Measurements from ENCODE around the gene KCNRG. TPM values are rescaled to one million over a fixed set of nuclear protein-coding genes. Genes with fewer than 3 reads are reported as not detected.

Gene KCNRG
- total RNA-seq, 4 donors from 2014 or later, result 0.78 to 5.1 TPM; not detected in 2

DNA sequence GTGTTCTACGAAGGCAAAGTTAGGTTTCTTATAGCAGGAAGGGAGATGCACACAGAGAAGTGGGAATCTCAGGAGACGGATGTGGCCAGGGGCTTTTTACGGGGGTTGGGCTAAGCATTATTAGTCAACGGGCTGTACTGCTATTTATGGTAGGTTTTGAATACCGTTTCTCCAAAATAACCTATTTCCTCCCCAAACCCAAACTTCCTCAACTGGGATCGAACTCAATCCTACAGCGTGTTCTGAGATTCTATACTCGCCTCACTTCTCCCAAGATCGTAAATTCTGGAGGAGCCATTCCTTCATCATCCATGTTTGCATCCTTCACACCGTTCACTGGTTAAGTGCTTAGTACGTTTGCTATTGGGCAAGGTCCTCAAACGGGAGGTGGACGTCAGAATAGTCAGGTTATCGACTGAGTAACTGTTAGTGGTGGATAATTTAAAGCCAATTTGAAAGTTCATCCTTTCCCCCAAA lies 19.6 kb upstream of the KCNRG start:
- 37 to 42% methylated on average over 14 of the region's 14 CpGs for WGBS, 2 donors
- intact Hi-C loops (cut with DNase I; ENCODE audit: low total_unique reads), result loop anchor here (10.0 kb wide), 1 partner anchor 129 kb away; no protein-coding TSS in a partner anchor
- H3K4me3 ChIP-seq (ENCODE audit: low read depth, poor library complexity, severe bottlenecking), result no peak overlapping the region
- no peak for DNase-seq (ENCODE audit: low spot score in 2 of 2)
- no peak for TF ChIP-seq POLR2A (IDR thresholded peaks at IDR 0.05)

DNA sequence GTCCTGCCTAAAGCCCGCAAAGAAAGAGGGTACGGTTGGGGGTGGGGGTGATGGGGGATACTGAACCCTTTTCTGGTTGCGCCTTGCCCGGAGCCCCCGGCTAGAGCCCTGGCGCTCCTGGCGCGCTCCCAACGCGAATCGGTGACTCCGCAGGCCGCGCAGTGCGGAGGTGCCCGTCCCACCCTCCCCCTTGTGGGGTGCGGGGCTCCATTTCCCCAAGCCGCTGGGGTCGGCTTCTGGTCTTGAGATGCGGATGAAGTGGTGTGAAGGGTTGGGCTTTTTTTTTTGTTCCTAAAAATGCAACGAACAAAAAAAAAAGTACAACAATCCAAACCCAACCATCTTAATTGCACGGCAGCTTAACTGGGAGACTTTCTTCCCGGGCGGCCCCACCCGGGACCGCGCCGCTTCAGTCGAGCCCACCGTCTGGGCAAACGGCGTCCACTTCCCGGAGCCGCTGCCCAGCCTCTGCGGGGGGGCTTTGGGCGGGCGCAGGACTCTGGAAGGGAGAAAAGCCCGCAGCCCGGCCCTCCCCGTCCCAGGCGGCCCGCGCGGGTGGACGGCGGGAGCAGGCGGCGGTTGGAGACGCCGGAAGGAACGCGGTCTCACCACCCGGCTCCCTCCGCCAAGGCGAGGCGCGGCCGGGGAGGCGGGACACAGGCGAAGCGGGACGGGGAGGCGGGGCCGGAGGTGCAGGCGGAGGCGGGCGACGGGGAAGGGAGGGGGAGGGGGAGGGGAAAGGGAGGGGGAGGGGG lies 18.9 kb upstream of the KCNRG start:
- peak; percentile 89 to 98 for DNase-seq (ENCODE audit: low spot score in 2 of 2)
- H3K4me3 ChIP-seq (ENCODE audit: low read depth, poor library complexity, severe bottlenecking), result peak overlapping the region; percentile 65
- 1 to 2% methylated on average over 37 to 53 of the region's 68 CpGs for WGBS, 2 donors
- intact Hi-C loops (cut with DNase I; ENCODE audit: low total_unique reads), result loop anchor here (10.0 kb wide), 1 partner anchor 128 kb away; no protein-coding TSS in a partner anchor
- TF ChIP-seq, protein P1, sequence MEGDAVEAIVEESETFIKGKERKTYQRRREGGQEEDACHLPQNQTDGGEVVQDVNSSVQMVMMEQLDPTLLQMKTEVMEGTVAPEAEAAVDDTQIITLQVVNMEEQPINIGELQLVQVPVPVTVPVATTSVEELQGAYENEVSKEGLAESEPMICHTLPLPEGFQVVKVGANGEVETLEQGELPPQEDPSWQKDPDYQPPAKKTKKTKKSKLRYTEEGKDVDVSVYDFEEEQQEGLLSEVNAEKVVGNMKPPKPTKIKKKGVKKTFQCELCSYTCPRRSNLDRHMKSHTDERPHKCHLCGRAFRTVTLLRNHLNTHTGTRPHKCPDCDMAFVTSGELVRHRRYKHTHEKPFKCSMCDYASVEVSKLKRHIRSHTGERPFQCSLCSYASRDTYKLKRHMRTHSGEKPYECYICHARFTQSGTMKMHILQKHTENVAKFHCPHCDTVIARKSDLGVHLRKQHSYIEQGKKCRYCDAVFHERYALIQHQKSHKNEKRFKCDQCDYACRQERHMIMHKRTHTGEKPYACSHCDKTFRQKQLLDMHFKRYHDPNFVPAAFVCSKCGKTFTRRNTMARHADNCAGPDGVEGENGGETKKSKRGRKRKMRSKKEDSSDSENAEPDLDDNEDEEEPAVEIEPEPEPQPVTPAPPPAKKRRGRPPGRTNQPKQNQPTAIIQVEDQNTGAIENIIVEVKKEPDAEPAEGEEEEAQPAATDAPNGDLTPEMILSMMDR (IDR thresholded peaks at IDR 0.05), result no peak
- TF ChIP-seq POLR2A (IDR thresholded peaks at IDR 0.05), result no peak

DNA sequence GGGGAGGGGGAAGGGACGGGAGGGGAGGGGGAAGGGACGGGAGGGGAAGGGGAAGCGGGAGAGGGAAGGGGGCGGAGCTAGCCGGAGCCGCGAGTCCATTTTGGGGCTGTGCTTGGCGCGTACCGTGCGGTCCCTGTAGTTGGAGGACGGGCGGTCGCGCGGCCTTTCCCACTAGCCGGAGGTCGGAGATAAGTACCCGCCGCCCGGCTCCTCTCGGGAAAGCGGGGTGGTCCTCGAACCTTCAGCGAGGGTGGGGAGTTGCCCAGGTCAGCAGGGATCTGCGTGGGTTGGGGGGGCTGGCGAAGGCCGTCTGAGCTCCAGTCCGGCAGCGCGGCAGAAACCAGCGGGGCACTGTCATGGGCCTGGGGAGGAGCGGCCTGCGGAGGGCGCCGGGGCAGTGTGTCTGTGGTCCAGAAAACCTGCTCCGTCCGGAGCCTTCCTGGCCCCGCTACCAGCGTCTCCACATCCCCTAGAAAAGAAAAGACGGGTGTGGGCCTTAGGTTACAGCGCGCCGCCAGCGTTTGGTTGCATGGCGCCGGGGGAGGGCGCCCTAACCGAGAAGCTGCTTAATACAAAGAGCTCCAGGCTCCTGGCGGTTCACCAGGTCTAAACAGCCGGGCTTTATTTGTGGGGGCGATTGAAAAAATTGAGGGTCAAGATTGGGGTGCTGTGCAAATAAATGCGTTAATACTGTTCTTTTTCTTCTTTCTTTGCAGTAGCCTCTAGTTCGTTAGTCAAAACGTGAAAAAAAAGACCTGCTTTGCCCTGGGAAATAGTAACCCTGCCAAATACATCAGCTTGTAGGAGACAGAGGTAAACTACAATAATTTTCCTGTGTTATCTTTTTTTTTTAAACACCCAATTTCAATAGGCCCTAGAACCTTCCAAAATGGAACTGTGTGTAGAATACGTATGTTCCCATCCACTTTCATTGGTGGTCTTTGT lies 18.0 kb upstream of the KCNRG start, which contains the start of gene TRIM13:
Gene TRIM13 (plus strand): TSS at position 92 of the 945 bp plus-strand sequence. CDS start 14,899 bp downstream, outside the sequence.
- intact Hi-C loops (cut with DNase I; ENCODE audit: low total_unique reads), result loop anchor here (10.0 kb wide), 1 partner anchor 128 kb away; no protein-coding TSS in a partner anchor
- peak within 1 kb of the TSS; percentile 77 for H3K4me3 ChIP-seq (ENCODE audit: low read depth, poor library complexity, severe bottlenecking)
- peak; percentile 87 to 98 for DNase-seq (ENCODE audit: low spot score in 2 of 2)
- TF ChIP-seq POLR2A (IDR thresholded peaks at IDR 0.05), result peak in 1 of 2 donors; percentile 42
- TF ChIP-seq, protein P1 (IDR thresholded peaks at IDR 0.05), result no peak
- 1% methylated on average over 53 to 54 of the region's 56 CpGs for WGBS, 2 donors

DNA sequence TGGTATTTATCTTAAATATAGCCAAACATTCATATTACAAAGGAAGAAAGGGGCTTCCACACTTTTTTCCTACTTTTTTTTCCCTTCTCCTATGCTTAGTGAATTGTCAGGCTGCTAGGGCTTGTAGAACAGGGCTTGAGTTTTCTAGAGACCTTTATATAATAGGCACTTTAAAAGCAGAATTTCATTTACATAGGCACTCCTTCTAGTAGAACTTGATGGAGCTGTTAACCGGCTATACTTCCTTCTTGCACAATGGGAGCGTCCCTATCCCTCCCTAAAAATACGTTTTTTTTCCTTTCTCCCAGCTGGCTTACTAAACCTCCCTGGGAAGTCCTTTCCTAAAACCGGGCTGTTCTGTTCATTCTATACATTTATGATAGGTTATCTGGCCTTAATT lies 17.3 kb upstream of the KCNRG start:
- 9% methylated on average over 4 of the region's 4 CpGs for WGBS, 2 donors
- no peak for DNase-seq (ENCODE audit: low spot score in 2 of 2)
- intact Hi-C loops (cut with DNase I; ENCODE audit: low total_unique reads), result loop anchor here (10.0 kb wide), 1 partner anchor 127 kb away; no protein-coding TSS in a partner anchor
- TF ChIP-seq POLR2A (IDR thresholded peaks at IDR 0.05), result no peak
- TF ChIP-seq, protein P1 (IDR thresholded peaks at IDR 0.05), result no peak
- H3K4me3 ChIP-seq (ENCODE audit: low read depth, poor library complexity, severe bottlenecking), result no peak overlapping the region

DNA sequence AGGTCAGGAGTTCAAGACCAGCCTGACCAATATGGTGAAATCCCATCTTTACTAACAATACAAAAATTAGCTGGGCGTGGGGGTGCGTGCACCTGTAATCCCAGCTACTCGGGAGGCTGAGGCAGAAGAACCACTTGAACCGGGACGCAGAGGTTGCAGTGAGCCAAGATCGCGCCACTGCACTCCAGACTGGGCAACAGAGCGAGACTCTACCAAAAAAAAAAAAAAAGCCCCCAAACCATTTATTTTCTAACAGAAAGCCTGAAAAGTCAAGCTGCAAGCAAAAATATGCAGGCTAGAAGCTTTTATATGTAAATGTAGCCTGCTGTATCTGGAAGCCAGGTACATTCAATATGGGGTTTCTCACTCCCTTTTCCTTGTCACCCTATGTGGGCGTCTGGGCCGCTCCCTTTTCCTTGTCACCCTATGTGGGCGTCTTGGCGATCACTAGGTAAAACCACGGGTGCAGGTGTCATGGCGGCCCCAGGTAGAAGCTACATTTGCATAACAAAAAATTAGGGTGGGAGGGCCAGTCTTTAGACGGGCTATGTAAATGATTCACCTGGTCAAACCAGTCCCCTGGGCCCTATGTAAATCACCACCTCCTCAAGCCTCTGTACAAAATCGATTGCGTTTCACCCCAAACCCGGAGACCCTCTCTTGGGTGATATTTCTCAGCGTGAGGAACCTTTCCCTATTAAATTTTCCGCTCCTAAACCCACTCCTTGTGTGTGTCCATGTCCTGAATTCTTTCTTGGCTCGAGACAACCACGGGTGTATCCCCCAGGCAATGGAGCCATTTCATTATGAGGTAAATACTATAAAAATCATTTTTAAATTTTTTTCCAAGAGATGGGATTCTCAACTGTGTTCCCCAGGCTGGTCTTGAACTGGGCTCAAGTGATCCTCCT lies 16.3 kb upstream of the KCNRG start:
- intact Hi-C loops (cut with DNase I; ENCODE audit: low total_unique reads), result loop anchor here (10.0 kb wide), 1 partner anchor 126 kb away; no protein-coding TSS in a partner anchor
- WGBS, 2 donors, result 72 to 74% methylated on average over 22 of the region's 22 CpGs
- no peak for DNase-seq (ENCODE audit: low spot score in 2 of 2)
- H3K4me3 ChIP-seq (ENCODE audit: low read depth, poor library complexity, severe bottlenecking), result no peak overlapping the region
- TF ChIP-seq POLR2A (IDR thresholded peaks at IDR 0.05), result no peak
- TF ChIP-seq, protein P1 (IDR thresholded peaks at IDR 0.05), result no peak

All from lower leg skin (tissue), 4 donors.